Right atrium auricular region (tissue), 2 donors: ENCODE measurements around the gene CDC6. TPM values are rescaled to one million over a fixed set of nuclear protein-coding genes. Genes with fewer than 3 reads are reported as not detected.

ENCODE experiments used
- DNase-seq: peaks from one replicate; pipeline ENCODE4 v3.0.0-alpha.2; 2019; ENCODE audit warnings: low spot score
- H3K27ac ChIP-seq, 2 donors: fragments of 200-600 bp; sonication (generic); 1 replicate in 1 of 2; 2 replicates in 1 of 2; pipeline ENCODE4 v1.5.1; 2016 to 2019
- H3K27me3 ChIP-seq, 2 donors: fragments of 200-600 bp; sonication (generic); one replicate each; pipeline versions ENCODE4 v1.5.1 to v1.6.0; 2017 to 2019
- H3K36me3 ChIP-seq: fragments of 200-600 bp; sonication (generic); one replicate; pipeline ENCODE4 v1.5.1; 2016
- H3K4me1 ChIP-seq, 2 donors: fragments of 200-600 bp; sonication (generic); one replicate each; pipeline versions ENCODE4 v1.5.1 to v1.6.0; 2017 to 2019
- H3K4me3 ChIP-seq, 2 donors: fragments of 200-600 bp; sonication (generic); 1 replicate in 1 of 2; 2 replicates in 1 of 2; pipeline ENCODE4 v1.5.1; 2017 to 2019; ENCODE audit warnings: mild to moderate bottlenecking in 1 of 2, moderate library complexity in 1 of 2
- H3K9me3 ChIP-seq, 2 donors: fragments of 200-600 bp; sonication (generic); one replicate each; pipeline ENCODE4 v1.5.1; 2019
- total RNA-seq, 2 donors: library from RNA; depleted of rRNA; stranded (reverse); fragments of >200 nt; gene quantifications; one replicate each; pipeline ENCODE4 v1.1.0, GENCODE V29; 2016
- TF ChIP-seq, protein P1 (sequence below), 2 donors: fragments of 200-600 bp; sonication (generic); IDR thresholded peaks; one replicate each; pipeline ENCODE4 v1.5.1; 2019; ENCODE audit warnings: antibody characterized with exemption in 2 of 2

CDC6 gene
- total RNA-seq, 2 donors from 2014 or later, result 0.44 to 1.0 TPM

DNA sequence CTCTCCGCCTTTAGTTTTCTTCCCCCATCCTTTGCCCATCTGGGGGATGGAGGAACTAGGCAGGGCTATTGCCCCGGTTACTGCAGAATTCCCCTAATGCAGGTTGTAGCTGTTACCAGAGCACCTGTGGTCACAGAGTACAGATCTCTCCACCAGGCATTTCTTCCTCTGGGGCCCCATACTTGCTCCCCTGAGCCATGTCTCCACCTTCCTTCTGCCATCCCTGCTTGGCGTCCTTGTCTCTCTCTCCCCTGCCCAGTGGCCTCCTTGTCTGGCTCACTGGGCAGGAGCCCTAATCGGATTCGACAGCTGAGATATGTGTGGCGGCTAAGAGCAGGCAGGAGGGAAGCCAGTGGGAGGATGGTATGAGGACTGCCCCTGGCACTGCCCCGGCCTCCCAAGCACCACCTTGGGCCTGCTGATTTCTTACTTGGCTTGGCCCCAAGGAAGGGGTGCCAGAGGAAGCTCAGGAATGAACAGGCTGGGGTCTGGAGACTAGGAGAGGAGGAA lies 23.3 kb downstream of the CDC6 start:
- Histone ChIP-seq H3K36me3 (no peaks in the 10 kb centered on the region), H3K9me3 (no peaks in the 10 kb centered on the region), H3K27ac (peak overlapping the region; percentile 96 to 98), H3K4me1 (peaks cover 9 to 97% of the 10 kb centered on the region in 2 donors), H3K27me3 (no peaks in the 10 kb centered on the region), H3K4me3 (no peak overlapping the region)
- no peak for DNase-seq
- TF ChIP-seq, protein P1, sequence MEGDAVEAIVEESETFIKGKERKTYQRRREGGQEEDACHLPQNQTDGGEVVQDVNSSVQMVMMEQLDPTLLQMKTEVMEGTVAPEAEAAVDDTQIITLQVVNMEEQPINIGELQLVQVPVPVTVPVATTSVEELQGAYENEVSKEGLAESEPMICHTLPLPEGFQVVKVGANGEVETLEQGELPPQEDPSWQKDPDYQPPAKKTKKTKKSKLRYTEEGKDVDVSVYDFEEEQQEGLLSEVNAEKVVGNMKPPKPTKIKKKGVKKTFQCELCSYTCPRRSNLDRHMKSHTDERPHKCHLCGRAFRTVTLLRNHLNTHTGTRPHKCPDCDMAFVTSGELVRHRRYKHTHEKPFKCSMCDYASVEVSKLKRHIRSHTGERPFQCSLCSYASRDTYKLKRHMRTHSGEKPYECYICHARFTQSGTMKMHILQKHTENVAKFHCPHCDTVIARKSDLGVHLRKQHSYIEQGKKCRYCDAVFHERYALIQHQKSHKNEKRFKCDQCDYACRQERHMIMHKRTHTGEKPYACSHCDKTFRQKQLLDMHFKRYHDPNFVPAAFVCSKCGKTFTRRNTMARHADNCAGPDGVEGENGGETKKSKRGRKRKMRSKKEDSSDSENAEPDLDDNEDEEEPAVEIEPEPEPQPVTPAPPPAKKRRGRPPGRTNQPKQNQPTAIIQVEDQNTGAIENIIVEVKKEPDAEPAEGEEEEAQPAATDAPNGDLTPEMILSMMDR (IDR thresholded peaks at IDR 0.05), result no peak

DNA sequence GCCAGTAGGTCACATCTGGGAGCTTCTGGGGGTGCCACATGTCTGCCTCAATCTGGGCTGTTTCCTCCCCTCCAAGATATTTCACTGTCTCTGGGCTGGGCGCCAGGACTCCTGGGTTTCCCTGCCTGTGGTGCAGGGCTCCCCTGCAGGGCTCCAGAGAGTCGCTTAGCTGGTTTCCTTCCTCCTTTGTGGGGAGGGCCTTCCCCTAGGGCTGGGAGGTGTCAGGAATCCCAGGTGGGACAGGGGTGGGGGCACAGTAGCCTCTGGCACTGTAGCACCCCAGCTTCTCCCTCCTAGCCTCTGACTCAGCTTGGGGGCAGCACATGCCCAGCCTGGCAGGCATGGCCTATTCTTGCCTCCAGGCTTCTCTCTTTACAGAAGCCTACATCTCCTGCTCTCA lies 23.9 kb downstream of the CDC6 start:
- peak overlapping the region; percentile 96 to 98 for H3K27ac ChIP-seq
- no peak overlapping the region for H3K4me3 ChIP-seq
- TF ChIP-seq, protein P1 (IDR thresholded peaks at IDR 0.05), result no peak
- peaks cover 9 to 100% of the 10 kb centered on the region in 2 donors for H3K4me1 ChIP-seq
- H3K27me3 ChIP-seq, result no peaks in the 10 kb centered on the region
- H3K36me3 ChIP-seq, result no peaks in the 10 kb centered on the region
- no peak for DNase-seq
- no peaks in the 10 kb centered on the region for H3K9me3 ChIP-seq

DNA sequence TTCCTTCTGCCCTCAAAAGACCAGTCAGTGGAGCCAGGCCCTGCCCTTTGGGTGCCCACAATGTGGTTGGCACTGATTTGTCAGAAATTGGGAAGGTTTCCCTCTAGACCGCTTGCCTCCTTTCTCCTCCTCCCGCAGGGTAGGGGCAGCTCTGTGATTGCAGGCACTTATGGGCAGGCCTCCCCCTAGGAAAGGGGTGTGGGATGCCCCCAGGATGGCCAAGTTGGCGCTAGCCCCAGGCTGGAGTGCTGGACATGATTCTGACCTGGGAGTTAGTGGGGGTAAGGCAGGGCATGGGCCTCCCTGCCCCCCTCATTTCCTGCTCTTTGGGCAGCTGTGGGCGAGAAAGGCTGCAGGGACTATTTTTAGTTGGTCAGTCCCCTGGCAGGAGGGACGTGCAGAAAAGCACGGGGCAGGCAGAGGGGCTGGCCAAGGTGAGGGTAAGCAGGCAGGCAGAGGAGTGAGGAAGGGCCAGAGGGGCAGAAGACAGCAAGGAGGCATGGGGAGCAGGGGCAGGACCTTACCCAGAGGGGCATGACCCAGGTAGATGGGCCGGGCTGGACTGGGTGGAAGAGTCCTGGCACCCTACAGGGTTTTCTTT lies 24.6 kb downstream of the CDC6 start:
- TF ChIP-seq, protein P1 (IDR thresholded peaks at IDR 0.05), result no peak
- peak overlapping the region; percentile 96 to 98 for H3K27ac ChIP-seq
- H3K9me3 ChIP-seq, result no peaks in the 10 kb centered on the region
- no peaks in the 10 kb centered on the region for H3K27me3 ChIP-seq
- DNase-seq, result no peak
- no peaks in the 10 kb centered on the region for H3K36me3 ChIP-seq
- no peak overlapping the region for H3K4me3 ChIP-seq
- H3K4me1 ChIP-seq, result peaks cover 9 to 100% of the 10 kb centered on the region in 2 donors

DNA sequence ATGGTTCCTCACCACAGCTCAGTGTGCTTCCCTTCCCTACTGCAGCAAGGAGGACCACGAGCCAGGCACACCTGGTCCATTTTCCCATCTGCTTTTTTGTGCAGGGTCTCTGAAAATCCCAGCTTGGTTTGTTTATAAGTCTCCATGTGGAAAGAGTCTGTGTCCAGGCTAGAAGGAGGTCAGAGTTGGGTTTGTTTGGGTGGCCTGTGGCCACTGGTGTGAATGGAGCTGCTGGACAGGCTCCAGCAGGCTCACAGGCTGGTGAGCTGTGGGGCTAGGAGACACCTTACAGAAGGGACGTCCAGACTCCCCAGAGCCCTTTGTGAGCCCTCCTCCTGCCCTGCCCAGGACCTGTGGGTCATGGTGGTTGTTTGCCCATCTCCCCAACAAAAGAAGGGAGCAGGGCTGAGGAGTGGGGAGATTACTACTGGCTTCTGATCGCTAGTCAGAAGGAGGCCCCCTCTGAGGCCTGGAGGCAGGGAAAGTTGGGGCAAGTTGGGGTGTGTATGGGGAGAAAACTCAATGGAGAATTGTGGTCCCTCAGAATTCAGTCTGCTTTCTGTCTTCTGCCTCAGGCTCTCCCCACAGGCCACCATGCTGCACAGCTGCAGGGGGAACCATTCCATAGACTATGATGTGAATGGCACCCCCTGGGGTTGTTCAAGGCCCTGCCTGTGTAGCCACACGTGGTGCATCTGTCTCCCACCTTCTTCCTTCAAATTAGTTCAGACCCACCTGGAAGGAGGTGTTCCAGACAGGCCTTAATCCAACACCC lies 25.4 kb downstream of the CDC6 start:
- H3K4me3 ChIP-seq, result no peak overlapping the region
- no peaks in the 10 kb centered on the region for H3K36me3 ChIP-seq
- H3K27ac ChIP-seq, result peak overlapping the region; percentile 96 to 98
- TF ChIP-seq, protein P1 (IDR thresholded peaks at IDR 0.05), result no peak
- peaks cover 9 to 97% of the 10 kb centered on the region in 2 donors for H3K4me1 ChIP-seq
- DNase-seq, result no peak
- no peaks in the 10 kb centered on the region for H3K27me3 ChIP-seq
- no peaks in the 10 kb centered on the region for H3K9me3 ChIP-seq

DNA sequence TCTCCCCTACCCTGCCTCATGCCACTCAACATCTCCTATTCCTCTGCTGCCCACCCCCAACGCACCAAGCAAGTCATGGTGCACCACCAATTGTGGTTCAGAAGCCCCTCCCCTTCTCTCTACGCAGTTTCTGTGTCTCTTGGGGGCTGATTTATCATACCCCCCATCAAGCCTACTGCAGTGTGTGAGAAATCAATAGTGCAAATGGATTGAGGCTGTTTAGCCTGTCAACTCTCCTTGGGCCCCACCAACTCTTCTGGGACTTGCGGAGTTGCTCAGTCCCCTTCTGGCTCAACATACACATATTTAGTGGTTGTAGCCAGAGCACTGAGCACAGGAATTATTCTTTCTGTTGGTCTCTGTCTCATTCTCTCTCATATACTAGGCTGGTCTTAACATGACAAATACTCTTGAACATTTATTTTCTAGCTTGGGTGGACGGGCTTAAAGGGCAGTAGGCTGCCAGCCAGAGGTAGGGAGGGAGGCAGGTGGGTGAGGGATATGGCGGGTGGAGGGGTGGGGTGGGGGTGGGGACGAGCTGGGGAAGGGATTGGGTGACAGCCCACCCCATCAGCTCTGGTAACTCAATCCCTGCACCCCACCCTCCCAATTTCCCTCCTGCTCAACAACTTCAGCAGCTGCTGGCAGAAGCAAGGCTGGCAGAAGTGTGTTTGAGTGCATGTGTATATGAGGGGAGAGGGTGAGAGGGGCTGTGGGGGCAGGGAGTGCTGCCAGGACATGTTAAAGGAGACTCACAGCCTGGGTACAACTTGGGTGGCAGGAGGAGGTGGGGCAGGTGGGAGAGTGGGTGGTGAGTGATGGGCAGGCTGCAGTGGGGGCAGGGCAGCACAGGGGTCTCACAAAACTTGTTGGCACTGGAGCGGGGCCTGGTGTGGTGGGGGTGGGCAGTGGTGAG lies 26.2 kb downstream of the CDC6 start:
- Histone ChIP-seq H3K9me3 (no peaks in the 10 kb centered on the region), H3K27ac (peak overlapping the region; percentile 96 to 98), H3K36me3 (no peaks in the 10 kb centered on the region), H3K4me1 (peaks cover 9 to 94% of the 10 kb centered on the region in 2 donors), H3K4me3 (no peak overlapping the region), H3K27me3 (no peaks in the 10 kb centered on the region)
- no peak for DNase-seq
- TF ChIP-seq, protein P1 (IDR thresholded peaks at IDR 0.05), result no peak
